Endodermal cell (in vitro differentiated cells): ENCODE measurements around the gene MALL. TPM values are rescaled to one million over a fixed set of nuclear protein-coding genes. Genes with fewer than 3 reads are reported as not detected.
"Not testable (repeated sequence)": the region's sequence is repeated elsewhere in the genome, so short reads cannot be mapped to it uniquely, and the experiment has no call there.

Experiments
- DNase-seq: peaks from one replicate; pipeline ENCODE4 v3.0.0-alpha.2; 2017
- H3K27ac ChIP-seq: 2 replicates; pipeline ENCODE4 v1.5.1; 2013; ENCODE audit warnings: mild to moderate bottlenecking, low read depth, low read length, moderate library complexity
- H3K27me3 ChIP-seq: 2 replicates; pipeline ENCODE4 v1.6.1; 2013; ENCODE audit warnings: mild to moderate bottlenecking, low read length, moderate library complexity; ENCODE audit not compliant: insufficient read depth, control insufficient read depth, poor library complexity, severe bottlenecking
- H3K36me3 ChIP-seq: 2 replicates; pipeline ENCODE4 v1.7.0; 2013; ENCODE audit warnings: mild to moderate bottlenecking, low read length, moderate library complexity; ENCODE audit not compliant: control insufficient read depth, insufficient read depth
- H3K4me1 ChIP-seq: one replicate; pipeline ENCODE4 v1.7.0; 2013; ENCODE audit warnings: low read length; ENCODE audit not compliant: control insufficient read depth, insufficient read depth
- H3K4me3 ChIP-seq: 2 replicates; pipeline ENCODE4 v1.5.1; 2013; ENCODE audit warnings: mild to moderate bottlenecking, low read length, moderate library complexity
- H3K9ac ChIP-seq: 2 replicates; pipeline ENCODE4 v1.6.1; 2013; ENCODE audit warnings: mild to moderate bottlenecking, low read length, moderate library complexity; ENCODE audit not compliant: poor library complexity, severe bottlenecking; ENCODE audit errors: extremely low read depth
- H3K9me3 ChIP-seq: 2 replicates; pipeline ENCODE4 v1.6.1; 2013; ENCODE audit warnings: mild to moderate bottlenecking, low read length, moderate library complexity; ENCODE audit not compliant: control insufficient read depth
- H3K27ac Mint-ChIP-seq: 2 replicates; pipeline ENCODE4 v1.8.0; 2020; ENCODE audit warnings: mixed read lengths
- H3K27me3 Mint-ChIP-seq: 2 replicates; pipeline ENCODE4 v1.8.0; 2021; ENCODE audit warnings: mild to moderate bottlenecking, mixed read lengths; ENCODE audit not compliant: insufficient read depth
- H3K36me3 Mint-ChIP-seq: 2 replicates; pipeline ENCODE4 v1.8.0; 2020; ENCODE audit warnings: low read depth, mixed read lengths
- H3K4me1 Mint-ChIP-seq: 2 replicates; pipeline ENCODE4 v1.8.0; 2020; ENCODE audit warnings: mixed read lengths
- H3K4me3 Mint-ChIP-seq: 2 replicates; pipeline ENCODE4 v1.8.0; 2020; ENCODE audit warnings: mild to moderate bottlenecking, moderate library complexity, mixed read lengths
- H3K9me3 Mint-ChIP-seq: 2 replicates; pipeline ENCODE4 v1.8.0; 2020; ENCODE audit warnings: mild to moderate bottlenecking, mixed read lengths
- WGBS, 2 experiments: methylation state at CpG; one replicate each; pipeline versions ENCODE4 v1.1.5 to v1.1.7; 2013; ENCODE audit warnings: missing lambda C conversion rate in 2 of 2, mixed read lengths in 1 of 2; ENCODE audit not compliant: insufficient coverage in 1 of 2, insufficient read length in 1 of 2; 5-methylcytosine and 5-hydroxymethylcytosine counted together
- total RNA-seq, 2 donors: library from RNA; stranded (reverse); fragmentation: NEBNext Ultra II Directional in 1 of 2; extraction: Animal tissue kit (Norgen Biotek cat#: 25700) in 1 of 2; gene quantifications; 2 replicates in 1 of 2; 3 replicates in 1 of 2; pipeline ENCODE4 v1.2.1, GENCODE V29; 2021

The MALL gene
- total RNA-seq, 2 donors from 2014 or later: 2.7 to 5.2 TPM

DNA sequence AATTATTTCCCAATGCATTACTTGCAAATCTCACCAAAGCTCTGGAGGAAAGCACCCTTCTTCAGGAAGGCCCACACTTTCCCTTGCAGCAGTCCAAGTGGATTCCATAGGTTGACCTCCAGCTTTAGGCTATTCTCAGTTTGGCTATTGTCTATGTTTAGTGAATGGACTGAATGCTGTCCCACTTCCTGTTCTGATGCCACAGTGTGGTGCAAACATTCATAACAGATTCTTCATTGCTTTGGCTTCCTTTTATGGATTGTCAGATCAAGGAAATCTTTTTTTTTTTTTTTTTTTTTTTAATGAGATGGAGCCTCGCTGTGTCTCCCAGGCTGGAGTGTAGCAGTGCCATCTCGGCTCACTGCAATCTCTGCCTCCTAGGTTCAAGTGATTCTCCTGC, 55.1 kb downstream of the MALL start:
- H3K27me3 ChIP-seq, H3K4me3 Mint-ChIP-seq, H3K36me3 ChIP-seq, H3K27ac Mint-ChIP-seq, H3K27me3 Mint-ChIP-seq, H3K9me3 Mint-ChIP-seq, DNase-seq, H3K36me3 Mint-ChIP-seq, H3K4me1 ChIP-seq, H3K27ac ChIP-seq, H3K9ac ChIP-seq, H3K4me3 ChIP-seq, H3K9me3 ChIP-seq, H3K4me1 Mint-ChIP-seq: not testable (repeated sequence)
- WGBS, 2 experiments: no CpG with 5 or more reads among the region's 2 CpGs

DNA sequence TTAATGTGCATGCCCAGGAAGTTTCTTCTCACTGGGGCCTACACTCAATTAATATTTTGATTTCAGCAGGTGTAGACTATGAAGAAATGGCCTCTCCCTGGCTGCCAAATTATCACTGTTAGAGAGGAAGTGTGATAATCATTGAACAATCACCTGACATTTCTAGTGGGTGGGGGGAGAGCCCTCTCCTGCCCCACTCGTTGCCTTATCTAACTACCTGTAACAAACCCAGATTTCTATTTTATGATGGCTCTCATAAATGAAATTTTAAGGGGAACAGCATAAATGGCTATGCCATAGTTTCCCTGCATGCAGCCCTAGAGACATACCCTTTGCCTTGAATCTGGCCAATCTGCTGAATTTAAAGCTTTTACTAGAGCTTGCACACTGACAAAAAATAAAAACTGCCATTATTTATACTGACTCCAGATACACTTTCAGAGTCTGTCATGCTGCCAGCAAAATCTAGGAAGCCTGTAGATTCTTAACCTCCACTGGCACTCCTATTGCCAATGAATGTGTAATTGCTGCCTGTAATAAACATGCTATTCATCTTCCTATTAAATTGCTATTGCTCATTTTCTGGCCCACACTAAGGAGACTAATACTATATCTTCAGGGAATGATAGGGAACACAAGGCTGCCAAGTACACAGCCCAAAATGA, 55.8 kb downstream of the MALL start:
- not testable (repeated sequence) for H3K4me1 ChIP-seq, H3K36me3 ChIP-seq, H3K9me3 Mint-ChIP-seq, DNase-seq, H3K27ac Mint-ChIP-seq, H3K36me3 Mint-ChIP-seq, H3K4me3 Mint-ChIP-seq, H3K27me3 Mint-ChIP-seq, H3K4me3 ChIP-seq, H3K9ac ChIP-seq, H3K9me3 ChIP-seq, H3K4me1 Mint-ChIP-seq, H3K27me3 ChIP-seq, H3K27ac ChIP-seq
- no CpG with 5 or more reads among the region's 1 CpG for WGBS, 2 experiments

DNA sequence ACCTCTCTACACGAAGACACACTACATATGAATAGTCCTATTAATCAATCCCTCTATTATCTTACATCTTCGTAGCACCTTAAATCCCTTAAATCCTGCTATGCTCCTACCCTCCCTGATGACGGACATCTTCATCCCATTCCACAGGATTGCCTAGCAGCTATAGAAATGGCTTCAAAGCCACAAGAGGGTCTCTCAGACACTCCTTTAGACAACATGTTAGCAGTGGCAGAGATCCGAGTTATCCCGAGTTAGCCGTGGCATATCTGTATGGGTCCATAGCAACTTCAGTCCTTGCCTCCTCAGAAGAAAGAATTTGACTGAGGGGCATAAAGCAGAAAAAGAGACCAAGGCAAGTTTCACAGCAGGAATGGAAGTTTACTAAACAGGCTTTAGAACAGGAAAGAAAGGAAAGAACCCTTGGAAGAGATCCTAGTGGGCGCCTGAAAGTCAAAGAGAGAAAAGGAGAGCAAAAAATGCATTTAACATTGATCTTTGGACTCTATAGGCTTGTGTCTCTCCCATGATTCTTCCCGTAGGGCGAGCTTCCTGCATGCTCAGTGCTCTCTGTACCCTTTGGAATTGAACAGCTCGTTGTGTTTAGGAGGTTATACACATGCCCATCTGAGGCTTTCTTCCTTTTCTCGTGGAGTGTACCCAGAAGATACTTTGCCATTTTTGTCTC, 56.5 kb downstream of the MALL start:
- not testable (repeated sequence) for DNase-seq, H3K27ac ChIP-seq, H3K27ac Mint-ChIP-seq, H3K36me3 ChIP-seq, H3K4me3 Mint-ChIP-seq, H3K27me3 ChIP-seq, H3K4me3 ChIP-seq, H3K4me1 ChIP-seq, H3K4me1 Mint-ChIP-seq, H3K9ac ChIP-seq, H3K27me3 Mint-ChIP-seq, H3K9me3 Mint-ChIP-seq, H3K36me3 Mint-ChIP-seq, H3K9me3 ChIP-seq
- WGBS, 2 experiments: no CpG with 5 or more reads among the region's 11 CpGs

DNA sequence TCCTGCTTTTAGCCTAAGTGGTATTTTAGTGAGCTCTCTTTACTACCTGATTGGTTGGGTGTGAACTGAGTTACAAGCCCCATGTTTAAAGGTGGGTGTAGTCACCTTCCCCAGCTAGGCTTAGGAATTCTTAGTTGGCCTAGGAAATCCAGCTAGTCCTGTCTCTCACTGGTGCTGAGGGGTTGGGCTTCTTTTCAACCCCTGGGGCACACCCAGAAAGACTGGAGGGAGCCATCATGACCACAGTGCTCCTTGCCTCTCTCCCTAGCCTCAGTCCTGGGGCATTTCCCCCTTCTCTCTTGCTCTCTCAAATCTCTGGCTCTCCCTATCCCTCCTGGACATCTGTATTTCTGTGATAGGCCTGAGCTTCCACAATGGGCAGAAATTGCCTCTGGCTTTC, 57.6 kb downstream of the MALL start:
- H3K4me3 Mint-ChIP-seq: not testable (repeated sequence)

DNA sequence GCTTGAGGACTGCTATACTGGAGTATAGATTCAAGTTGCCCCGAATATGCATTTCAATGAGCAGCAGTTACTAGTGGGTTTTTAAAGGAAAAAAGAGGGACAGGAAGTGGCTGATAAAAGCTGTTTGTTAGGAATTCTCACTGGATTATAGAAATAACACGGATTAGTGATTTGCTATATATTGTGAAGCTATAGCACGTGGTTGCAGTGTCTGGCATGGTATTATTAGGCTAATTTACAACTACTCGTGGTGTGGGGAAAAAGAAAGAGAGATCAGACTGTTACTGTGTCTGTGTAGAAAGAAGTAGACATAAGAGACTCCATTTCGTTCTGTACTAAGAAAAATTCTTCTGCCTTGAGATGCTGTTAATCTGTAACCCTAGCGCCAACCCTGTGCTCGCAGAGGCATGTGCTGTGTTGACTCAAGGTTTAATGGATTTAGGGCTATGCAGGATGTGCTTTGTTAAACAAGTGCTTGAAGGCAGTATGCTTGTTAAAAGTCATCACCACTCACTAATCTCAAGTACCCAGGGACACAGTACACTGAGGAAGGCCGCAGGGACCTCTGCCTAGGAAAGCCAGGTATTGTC, 59.7 kb downstream of the MALL start:
- not testable (repeated sequence) for H3K4me3 ChIP-seq, H3K4me3 Mint-ChIP-seq, H3K27me3 Mint-ChIP-seq, H3K4me1 ChIP-seq, H3K9me3 Mint-ChIP-seq, H3K9ac ChIP-seq, H3K27ac ChIP-seq, H3K9me3 ChIP-seq, DNase-seq, H3K27ac Mint-ChIP-seq, H3K27me3 ChIP-seq, H3K36me3 Mint-ChIP-seq, H3K4me1 Mint-ChIP-seq, H3K36me3 ChIP-seq
- WGBS, 2 experiments: no CpG with 5 or more reads among the region's 8 CpGs

More for the DNA sequence above, 57.6 kb downstream of the MALL start:
- H3K4me3 ChIP-seq, DNase-seq, H3K36me3 ChIP-seq, H3K9ac ChIP-seq, H3K4me1 Mint-ChIP-seq, H3K36me3 Mint-ChIP-seq, H3K27ac Mint-ChIP-seq, H3K27ac ChIP-seq, H3K9me3 ChIP-seq, H3K9me3 Mint-ChIP-seq, H3K4me1 ChIP-seq, H3K27me3 Mint-ChIP-seq, H3K27me3 ChIP-seq: not testable (repeated sequence)

DNA sequence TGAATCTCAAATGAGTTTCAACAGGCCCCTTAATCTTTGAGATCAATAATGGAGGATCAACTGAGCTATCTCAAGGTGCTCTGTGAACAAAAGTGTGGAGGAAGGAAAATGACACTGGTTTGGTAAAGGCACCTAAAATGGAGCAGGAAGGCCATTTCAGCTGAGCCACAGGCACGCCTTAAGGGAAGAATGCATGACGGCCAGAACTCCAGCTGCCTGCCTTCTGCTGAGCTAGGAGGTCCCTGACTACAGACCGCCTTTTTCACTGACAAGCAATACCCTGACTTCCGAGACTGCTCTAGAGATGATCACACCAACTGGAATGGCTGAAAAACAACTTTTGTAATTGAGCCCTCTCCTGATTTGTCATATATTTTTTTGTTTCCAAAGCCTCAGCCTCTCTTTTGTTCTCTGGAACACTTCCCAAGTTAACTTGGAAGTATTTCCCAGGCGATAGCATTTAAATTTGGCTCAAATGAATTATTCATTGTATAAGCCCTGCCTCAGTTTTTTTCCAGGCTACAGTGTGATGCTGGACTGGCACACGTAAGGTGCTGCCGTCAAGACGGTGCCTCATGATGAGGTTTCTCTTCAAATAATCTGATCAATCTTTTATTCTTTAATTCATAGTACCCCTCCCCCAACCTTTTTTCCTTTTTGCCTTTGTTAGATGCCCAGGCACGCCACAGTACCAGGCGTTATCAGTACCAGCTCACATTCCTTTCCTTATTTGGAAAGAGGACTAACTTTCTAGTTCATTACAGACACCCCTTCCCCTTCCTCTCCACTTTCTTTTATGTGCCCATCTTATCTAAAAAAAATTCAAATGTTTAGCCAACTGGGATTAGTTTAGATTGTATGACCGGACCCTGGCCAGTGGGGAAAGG, 60.9 kb downstream of the MALL start:
- peak overlapping the region; percentile 47 for H3K27ac ChIP-seq
- not testable (repeated sequence) for H3K4me3 ChIP-seq, H3K4me3 Mint-ChIP-seq

More for the DNA sequence above, 60.9 kb downstream of the MALL start:
- H3K27me3 ChIP-seq, H3K9me3 Mint-ChIP-seq, H3K4me1 Mint-ChIP-seq, H3K36me3 Mint-ChIP-seq, H3K27me3 Mint-ChIP-seq, H3K9ac ChIP-seq, H3K4me1 ChIP-seq, H3K36me3 ChIP-seq, H3K9me3 ChIP-seq: not testable (repeated sequence)
- DNase-seq: peak; percentile 67
- H3K27ac Mint-ChIP-seq: peak overlapping the region; percentile 84
- WGBS, 2 experiments: 67% methylated on average over 1 of the region's 11 CpGs; no CpG with 5 or more reads in 1 of the 2 experiments
